Mucosa of rectum (tissue), 2 donors: ENCODE data around the gene RAPGEF1.
A peak's percentile ranks its signal among the peaks of the same experiment; 100 is the strongest.

ENCODE experiments used
- H3K27ac ChIP-seq, 2 donors: one replicate each; pipeline ENCODE4 v1.7.0; 2013; ENCODE audit warnings: inconsistent platforms in 2 of 2, low read depth in 2 of 2, low read length in 2 of 2
- H3K27me3 ChIP-seq, 2 donors: one replicate each; pipeline ENCODE4 v1.7.0; 2013; ENCODE audit warnings: low read length in 2 of 2; ENCODE audit not compliant: control insufficient read depth in 2 of 2, insufficient read depth in 2 of 2
- H3K36me3 ChIP-seq, 2 donors: one replicate each; pipeline ENCODE4 v1.7.0; 2013; ENCODE audit warnings: low read length in 2 of 2; ENCODE audit not compliant: control insufficient read depth in 2 of 2, insufficient read depth in 2 of 2
- H3K4me1 ChIP-seq, 2 donors: one replicate each; pipeline ENCODE4 v1.7.0; 2013; ENCODE audit warnings: low read length in 2 of 2, mild to moderate bottlenecking in 1 of 2; ENCODE audit not compliant: control insufficient read depth in 2 of 2, insufficient read depth in 2 of 2
- H3K4me3 ChIP-seq, 2 donors: one replicate each; pipeline ENCODE4 v1.7.0; 2013; ENCODE audit warnings: low read length in 2 of 2
- H3K9ac ChIP-seq, 2 donors: one replicate each; pipeline ENCODE4 v1.7.0; 2013; ENCODE audit warnings: low read length in 2 of 2, low read depth in 1 of 2, mild to moderate bottlenecking in 1 of 2
- H3K9me3 ChIP-seq, 2 donors: one replicate each; pipeline ENCODE4 v1.7.0; 2013; ENCODE audit warnings: low read length in 2 of 2; ENCODE audit not compliant: control insufficient read depth in 2 of 2
- donor health status: healthy.
- donor health status: Normal muscosa, but diverticular disease.

The RAPGEF1 gene

DNA sequence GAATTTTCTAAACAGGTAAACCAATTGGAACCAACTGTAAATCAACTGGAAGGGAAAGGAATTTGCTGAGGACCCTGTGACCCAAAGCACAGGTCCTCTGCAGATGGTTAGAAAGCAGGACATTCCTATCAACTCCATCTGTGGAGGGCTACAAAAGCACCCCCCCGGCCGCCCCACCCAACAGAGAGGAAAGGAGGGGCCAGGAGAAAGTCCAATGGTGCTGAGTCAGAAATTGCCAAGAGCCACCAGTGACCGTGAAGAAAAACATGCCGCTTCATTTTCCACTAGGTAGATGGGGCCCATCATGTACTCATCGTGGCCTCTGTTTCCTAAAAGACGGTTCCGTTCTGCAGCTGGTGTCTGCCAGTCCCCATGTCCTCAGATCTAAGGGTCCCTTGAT, 66.3 kb downstream of the RAPGEF1 start:
- Histone ChIP-seq H3K27me3 (no peaks in the 10 kb centered on the region), H3K9me3 (no peaks in the 10 kb centered on the region), H3K4me3 (peak overlapping the region in 1 of 2 donors; percentile 65), H3K9ac (no peak overlapping the region), H3K27ac (peak overlapping the region in 1 of 2 donors; percentile 33), H3K4me1 (peaks cover 36 to 37% of the 10 kb centered on the region in 2 donors), H3K36me3 (no peaks in the 10 kb centered on the region)

DNA sequence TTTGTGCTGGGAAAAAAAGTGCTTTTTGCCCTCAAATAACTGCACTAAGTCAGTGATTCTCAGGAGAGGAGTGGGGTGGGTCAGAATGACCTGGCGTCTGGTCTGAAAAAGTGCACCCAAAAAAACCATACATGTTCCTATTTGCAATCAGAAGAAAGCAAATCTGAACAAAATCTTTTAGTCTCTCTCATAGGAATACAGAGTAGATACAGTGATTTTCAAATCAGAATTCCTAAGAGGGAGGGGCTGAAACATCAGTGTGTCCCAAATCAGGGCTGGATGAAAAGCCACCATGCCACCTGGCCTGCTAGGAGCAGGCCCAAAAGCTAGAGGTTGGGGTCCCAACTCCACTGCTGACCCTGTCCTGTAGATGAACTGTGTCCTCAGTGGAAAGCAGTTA, 66.8 kb downstream of the RAPGEF1 start:
- Histone ChIP-seq H3K4me3 (no peak overlapping the region), H3K27ac (peak overlapping the region in 1 of 2 donors; percentile 33), H3K4me1 (peaks cover 34 to 35% of the 10 kb centered on the region in 2 donors), H3K27me3 (no peaks in the 10 kb centered on the region), H3K9ac (no peak overlapping the region), H3K36me3 (no peaks in the 10 kb centered on the region), H3K9me3 (no peaks in the 10 kb centered on the region)

DNA sequence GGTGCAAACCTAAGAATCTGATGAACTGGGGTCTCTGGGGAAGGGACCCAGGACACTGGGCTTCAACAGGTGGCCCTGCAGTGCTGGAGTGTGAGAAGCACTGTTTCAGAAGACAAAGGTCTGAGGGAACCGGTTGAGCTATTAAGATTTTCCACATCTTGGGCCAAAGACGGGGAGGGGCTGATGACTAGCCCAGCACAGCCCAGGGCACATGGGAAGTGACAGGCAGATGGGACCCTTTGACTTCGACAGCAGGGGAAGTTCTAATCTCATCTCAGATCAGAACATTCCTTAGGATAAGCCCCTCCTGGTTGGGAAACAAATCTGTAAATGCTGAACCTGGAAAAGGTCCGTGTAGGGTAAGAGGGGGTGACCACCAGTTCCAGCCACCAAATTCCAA, 67.4 kb downstream of the RAPGEF1 start:
- Histone ChIP-seq H3K4me1 (peaks cover 32 to 34% of the 10 kb centered on the region in 2 donors), H3K9ac (no peak overlapping the region), H3K9me3 (no peaks in the 10 kb centered on the region), H3K27me3 (no peaks in the 10 kb centered on the region), H3K27ac (no peak overlapping the region), H3K4me3 (no peak overlapping the region), H3K36me3 (no peaks in the 10 kb centered on the region)

DNA sequence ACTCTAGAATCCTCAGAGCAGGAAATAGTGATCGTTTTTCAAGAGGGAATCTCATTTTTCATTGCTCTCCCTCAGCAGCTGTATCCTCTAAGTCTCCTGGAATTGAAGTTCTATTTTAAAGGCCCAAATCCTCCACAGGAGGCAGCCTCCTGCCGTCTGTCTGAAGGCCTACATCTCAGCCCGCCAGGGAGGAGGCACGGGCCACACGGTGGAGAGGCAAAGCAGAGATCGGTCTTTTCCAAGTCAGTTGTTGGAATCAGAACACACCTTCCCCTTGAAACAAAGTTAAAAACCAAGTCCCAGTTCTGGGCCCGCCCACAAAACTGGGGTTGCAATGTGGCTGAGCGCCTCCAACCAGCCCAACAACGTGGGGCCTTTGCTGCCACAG, 68.7 kb downstream of the RAPGEF1 start:
- peaks cover 21 to 23% of the 10 kb centered on the region in 2 donors for H3K4me1 ChIP-seq
- no peaks in the 10 kb centered on the region for H3K9me3 ChIP-seq
- no peak overlapping the region for H3K4me3 ChIP-seq
- no peaks in the 10 kb centered on the region for H3K36me3 ChIP-seq
- H3K27ac ChIP-seq, result peak overlapping the region in 1 of 2 donors; percentile 81
- H3K9ac ChIP-seq, result peak overlapping the region in 1 of 2 donors; percentile 26
- no peaks in the 10 kb centered on the region for H3K27me3 ChIP-seq

DNA sequence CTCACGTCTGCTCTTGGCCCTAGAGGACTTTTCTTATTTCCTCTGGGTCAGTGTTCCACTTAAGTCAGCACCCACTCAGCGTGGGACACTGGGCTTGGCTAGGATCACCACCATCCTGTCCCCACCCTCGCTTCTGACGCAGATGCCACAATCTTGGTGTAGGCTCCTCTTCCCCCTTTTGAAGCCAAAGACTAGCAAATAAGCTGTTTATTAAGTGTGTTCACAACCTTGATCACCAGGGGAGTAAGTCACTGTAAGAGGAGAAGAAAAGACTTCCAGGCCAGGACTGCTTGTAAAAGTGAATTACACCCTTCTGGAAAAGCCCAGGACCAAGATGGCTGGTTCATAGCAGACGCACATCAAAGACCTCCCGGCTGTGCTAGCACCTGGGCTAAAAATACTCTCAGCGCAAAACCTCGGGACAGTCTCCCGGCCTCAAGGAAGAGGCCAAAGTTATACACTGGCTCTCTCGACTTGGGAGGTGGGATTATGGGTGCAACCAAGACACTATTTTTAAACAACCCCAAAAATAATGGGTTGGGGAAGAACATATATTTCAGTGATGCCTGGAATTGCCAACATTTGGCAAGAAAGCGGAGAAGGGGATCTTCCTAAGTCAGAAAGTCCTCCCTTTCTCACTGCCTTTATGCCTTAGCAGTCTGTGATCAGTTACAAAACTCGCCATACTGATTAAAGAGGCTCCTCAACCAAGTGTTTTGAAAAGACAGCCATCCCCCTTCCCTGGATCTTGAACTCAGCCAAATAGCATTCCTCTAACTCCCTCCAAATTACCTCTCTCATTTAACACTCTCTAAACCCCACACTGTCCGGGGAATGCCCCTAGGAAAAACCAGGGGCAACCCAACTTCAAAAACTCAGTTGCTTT, 69.4 kb downstream of the RAPGEF1 start:
- peaks cover 18 to 22% of the 10 kb centered on the region in 2 donors for H3K4me1 ChIP-seq

DNA sequence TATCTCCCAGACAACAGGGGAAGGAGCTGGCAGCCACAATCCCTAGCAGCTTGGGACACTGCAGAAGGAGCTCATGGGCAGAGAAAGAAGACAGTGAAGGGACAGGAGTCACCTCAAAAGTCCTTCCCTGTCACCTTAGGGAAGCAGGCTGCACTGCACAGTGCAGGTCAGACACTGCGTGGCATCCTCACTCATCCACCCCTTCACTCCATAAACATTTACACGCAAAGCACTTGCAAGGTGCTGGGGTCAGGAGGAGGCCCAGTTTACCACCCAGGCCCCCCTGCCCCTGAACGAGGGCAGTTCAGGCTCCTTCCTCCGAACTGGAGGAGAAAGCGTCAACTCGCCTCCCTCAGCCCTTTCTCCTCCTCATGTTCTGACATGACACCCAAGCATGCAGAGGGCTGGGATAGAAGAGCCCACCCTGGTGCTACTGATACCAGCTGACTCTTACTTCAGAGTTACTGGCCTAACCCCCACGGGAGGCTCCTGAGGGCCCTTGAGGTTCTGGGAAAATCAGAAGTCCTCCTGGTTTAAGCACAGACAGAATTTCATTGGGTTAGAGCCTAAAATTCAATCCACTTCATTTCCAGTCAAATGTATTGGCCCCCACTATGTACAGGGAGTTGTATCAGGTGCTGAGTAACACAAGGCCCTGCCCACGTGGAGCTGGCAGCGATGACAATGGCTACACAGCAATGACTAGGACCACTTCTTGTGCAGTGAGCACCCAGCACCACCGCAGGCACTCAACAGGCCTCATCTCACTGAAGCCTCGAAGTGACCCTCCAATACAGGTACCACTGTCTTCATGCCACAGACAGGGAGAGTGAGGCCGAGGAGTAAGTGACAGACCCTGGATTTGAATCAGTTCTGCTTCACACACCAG, 70.4 kb downstream of the RAPGEF1 start:
- no peaks in the 10 kb centered on the region for H3K27me3 ChIP-seq
- H3K4me1 ChIP-seq, result peaks cover 18 to 22% of the 10 kb centered on the region in 2 donors
- peak overlapping the region; percentile 28 to 42 for H3K9ac ChIP-seq
- no peaks in the 10 kb centered on the region for H3K36me3 ChIP-seq
- peak overlapping the region; percentile 68 to 81 for H3K27ac ChIP-seq
- no peaks in the 10 kb centered on the region for H3K9me3 ChIP-seq
- H3K4me3 ChIP-seq, result peak overlapping the region in 1 of 2 donors; percentile 10

More for the DNA sequence above, 69.4 kb downstream of the RAPGEF1 start:
- Histone ChIP-seq H3K9me3 (no peaks in the 10 kb centered on the region), H3K9ac (peak overlapping the region; percentile 28 to 31), H3K36me3 (no peaks in the 10 kb centered on the region), H3K4me3 (peak overlapping the region in 1 of 2 donors; percentile 10), H3K27me3 (no peaks in the 10 kb centered on the region), H3K27ac (peak overlapping the region; percentile 68 to 81)

DNA sequence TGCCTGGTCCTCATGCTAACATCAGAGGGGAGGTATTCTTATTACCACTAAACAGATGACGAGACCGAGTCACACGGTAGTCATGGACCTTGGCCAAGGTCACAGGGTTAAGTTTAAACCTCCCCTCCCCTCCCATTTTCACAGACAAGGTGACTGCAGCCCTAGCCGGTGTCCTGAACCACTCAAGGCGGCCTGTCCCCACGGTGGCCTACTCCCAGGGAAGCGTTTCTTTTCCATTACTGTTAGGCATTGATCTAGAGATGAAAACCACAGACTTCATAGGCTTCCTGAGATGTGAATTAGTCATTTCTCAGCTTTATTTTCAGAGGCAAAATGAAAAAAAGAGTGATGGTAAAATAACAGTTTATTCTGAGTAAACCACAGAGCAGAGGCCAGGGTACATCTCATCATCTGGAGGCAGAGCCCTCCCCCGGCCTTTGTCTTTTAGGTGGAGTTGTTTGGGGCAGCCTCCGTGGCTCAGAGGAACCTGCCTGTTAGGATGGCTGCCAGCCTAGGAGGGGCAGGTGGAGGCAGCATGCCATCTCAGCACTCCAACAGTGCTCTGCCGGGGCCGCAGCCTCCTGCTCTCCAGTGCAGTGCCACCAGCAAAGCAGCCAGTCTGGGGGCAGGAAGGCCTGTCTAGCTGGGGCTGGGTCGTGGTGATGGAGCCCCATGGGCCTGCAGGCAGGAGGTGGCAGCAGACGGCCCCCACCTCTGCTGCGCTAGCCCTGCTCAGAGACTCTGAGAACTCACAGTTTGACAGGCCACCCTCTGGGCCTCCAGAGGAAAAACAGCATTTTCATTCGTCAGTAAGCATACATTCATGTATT, 71.2 kb downstream of the RAPGEF1 start:
- Histone ChIP-seq H3K27ac (peak overlapping the region; percentile 68 to 81), H3K9me3 (no peaks in the 10 kb centered on the region), H3K4me1 (peaks cover 18 to 22% of the 10 kb centered on the region in 2 donors), H3K36me3 (no peaks in the 10 kb centered on the region), H3K27me3 (no peaks in the 10 kb centered on the region), H3K9ac (peak overlapping the region in 1 of 2 donors; percentile 42), H3K4me3 (no peak overlapping the region)

DNA sequence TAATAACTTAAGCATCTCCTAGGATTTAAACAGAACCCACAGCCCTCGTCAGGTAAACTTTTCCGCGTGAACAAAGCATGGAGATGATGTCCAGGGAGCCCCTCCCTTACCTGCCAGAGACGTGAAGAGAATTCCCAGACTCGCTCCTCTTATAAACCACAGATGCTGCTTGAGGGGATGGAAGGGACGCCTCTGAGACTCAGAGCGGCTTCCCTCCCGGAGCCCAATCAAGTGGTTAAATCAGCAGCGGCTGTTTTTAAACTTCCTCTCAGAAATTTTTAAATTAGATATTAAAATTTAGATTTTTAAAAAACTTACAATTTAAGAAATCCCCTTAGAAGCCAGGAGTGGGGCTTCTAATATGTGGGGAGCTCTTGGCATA, 71.8 kb downstream of the RAPGEF1 start:
- Histone ChIP-seq H3K9ac (no peak overlapping the region), H3K36me3 (no peaks in the 10 kb centered on the region), H3K27me3 (no peaks in the 10 kb centered on the region), H3K27ac (peak overlapping the region; percentile 68 to 81), H3K4me3 (peak overlapping the region in 1 of 2 donors; percentile 26), H3K9me3 (no peaks in the 10 kb centered on the region), H3K4me1 (peaks cover 18 to 22% of the 10 kb centered on the region in 2 donors)

DNA sequence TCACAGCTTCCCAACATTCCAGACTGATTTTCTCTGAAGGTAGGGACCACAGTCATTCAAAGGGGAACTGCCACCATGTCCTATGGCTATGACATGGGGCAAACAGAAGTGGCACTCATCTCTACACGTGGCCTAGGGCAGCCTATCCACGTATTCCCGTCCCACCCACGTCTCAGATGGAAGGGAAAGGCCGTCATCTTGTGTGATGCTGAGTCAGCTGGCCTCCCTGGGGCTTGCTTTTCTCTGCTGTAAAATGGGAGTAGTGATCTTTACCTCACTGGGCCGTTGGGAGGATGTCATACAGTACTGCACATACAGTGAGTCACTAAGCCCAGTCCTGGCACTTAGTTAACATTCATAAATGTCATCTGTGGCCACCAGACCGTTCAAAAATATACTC, 72.3 kb downstream of the RAPGEF1 start:
- Histone ChIP-seq H3K27me3 (no peaks in the 10 kb centered on the region), H3K9ac (peak overlapping the region in 1 of 2 donors; percentile 29), H3K4me1 (peaks cover 18 to 22% of the 10 kb centered on the region in 2 donors), H3K36me3 (no peaks in the 10 kb centered on the region), H3K27ac (peak overlapping the region; percentile 24 to 81), H3K9me3 (no peaks in the 10 kb centered on the region), H3K4me3 (peak overlapping the region in 1 of 2 donors; percentile 26)
